Peyer's patch (tissue), 4 donors: ENCODE measurements around the gene BTN1A1.

Experiments used
- POLR2A ChIP-seq, 2 donors: fragments of 450-650 bp; IDR thresholded peaks; one replicate each; pipeline ENCODE4 v1.5.1; 2017; ENCODE audit warnings: antibody characterized with exemption in 2 of 2, mild to moderate bottlenecking in 2 of 2, moderate library complexity in 2 of 2
- TF ChIP-seq, protein P1 (sequence below), 6 experiments: fragments of 450-650 bp in 4 of 6; fragments of 200-600 bp in 2 of 6; sonication (generic) in 1 of 6; IDR thresholded peaks; one replicate each; pipeline ENCODE4 v1.5.1; 2017 to 2019; ENCODE audit warnings: antibody characterized with exemption in 6 of 6, mild to moderate bottlenecking in 3 of 6, moderate library complexity in 1 of 6

- TF ChIP-seq, protein P1, sequence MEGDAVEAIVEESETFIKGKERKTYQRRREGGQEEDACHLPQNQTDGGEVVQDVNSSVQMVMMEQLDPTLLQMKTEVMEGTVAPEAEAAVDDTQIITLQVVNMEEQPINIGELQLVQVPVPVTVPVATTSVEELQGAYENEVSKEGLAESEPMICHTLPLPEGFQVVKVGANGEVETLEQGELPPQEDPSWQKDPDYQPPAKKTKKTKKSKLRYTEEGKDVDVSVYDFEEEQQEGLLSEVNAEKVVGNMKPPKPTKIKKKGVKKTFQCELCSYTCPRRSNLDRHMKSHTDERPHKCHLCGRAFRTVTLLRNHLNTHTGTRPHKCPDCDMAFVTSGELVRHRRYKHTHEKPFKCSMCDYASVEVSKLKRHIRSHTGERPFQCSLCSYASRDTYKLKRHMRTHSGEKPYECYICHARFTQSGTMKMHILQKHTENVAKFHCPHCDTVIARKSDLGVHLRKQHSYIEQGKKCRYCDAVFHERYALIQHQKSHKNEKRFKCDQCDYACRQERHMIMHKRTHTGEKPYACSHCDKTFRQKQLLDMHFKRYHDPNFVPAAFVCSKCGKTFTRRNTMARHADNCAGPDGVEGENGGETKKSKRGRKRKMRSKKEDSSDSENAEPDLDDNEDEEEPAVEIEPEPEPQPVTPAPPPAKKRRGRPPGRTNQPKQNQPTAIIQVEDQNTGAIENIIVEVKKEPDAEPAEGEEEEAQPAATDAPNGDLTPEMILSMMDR (IDR thresholded peaks at IDR 0.05), result no peak
- TF ChIP-seq POLR2A (IDR thresholded peaks at IDR 0.05), result no peak
These were observed 28.1 kb upstream of the BTN1A1 start for GRCh38 chr6:26471970-26472369.
